ENCODE data around the gene DLK2.
"Not testable (repeated sequence)": the region's sequence is repeated elsewhere in the genome, so short reads cannot be mapped to it uniquely, and the experiment has no call there.

Gene DLK2

DNA sequence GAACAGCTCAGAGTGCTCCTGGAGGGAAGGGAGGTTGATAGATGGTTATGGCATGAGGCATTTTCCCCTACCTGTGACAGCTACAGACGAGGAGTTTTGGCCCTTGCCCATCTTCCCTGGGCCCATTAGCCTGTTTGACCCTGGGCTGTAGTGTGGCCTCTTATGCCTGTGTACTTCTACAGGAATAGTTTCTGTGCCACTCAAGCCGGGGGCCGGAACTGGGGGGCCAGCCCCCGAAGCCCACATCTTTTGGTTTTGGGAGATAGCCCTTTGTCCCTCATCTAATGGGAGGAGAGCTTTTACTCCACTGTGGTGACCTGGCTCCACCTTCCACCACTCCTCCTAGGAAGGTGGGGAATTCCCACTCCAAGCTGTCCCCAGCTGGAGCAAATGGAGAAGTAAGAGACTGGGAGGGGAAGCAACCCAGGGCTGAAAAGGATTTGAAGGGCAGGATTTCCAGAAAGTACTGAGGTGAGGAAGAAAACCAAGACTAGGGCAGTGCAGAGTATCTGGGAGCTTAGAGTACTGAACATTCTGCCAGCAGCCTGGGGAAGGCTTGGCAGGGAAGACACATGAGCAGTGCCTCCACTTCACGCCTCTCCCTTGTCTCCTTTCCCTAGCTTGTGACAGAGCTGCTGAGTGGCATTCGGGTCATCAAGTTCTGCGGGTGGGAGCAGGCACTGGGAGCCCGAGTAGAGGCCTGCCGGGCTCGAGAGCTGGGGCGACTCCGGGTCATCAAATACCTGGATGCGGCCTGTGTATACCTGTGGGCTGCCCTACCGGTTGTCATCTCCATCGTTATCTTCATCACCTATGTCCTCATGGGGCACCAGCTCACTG lies 21.1 kb downstream of the DLK2 start:
- no peak for TF ChIP-seq ZNF274 (IDR thresholded peaks at IDR 0.05; ENCODE audit: low read depth, low read length)
- H3K4me3 ChIP-seq (ENCODE audit: low read length) = no peak overlapping the region

- H3K4me3 ChIP-seq (ENCODE audit: low read length) = no peak overlapping the region
- no peak for TF ChIP-seq ZNF274 (IDR thresholded peaks at IDR 0.05; ENCODE audit: low read depth, low read length)
Observed at GRCh38 chr6:43433148-43433547, 22.2 kb downstream of the DLK2 start.

- no peak overlapping the region for H3K4me3 ChIP-seq (ENCODE audit: low read length)
- TF ChIP-seq ZNF274 (IDR thresholded peaks at IDR 0.05; ENCODE audit: low read depth, low read length) = no peak
Observed at GRCh38 chr6:43432009-43432945, 23.1 kb downstream of the DLK2 start.

DNA sequence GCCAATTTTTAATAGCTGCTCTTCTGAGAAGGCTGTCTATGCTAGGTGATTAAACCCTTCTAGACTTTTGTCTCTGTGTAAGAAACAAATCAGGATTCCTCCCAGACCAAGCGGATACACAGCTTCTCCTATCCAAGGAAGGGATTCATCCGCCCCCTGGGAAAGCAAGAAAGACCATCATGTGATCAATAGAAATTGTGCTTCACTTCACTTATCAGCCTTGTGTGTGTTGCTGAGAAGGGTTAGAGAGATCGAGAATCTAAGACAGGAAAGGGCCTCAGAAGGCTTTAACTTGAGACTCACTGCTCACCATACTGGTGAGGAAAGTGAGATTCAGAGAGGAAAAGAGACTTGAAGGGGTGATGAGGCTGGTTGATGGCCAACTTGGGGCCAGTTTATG lies 26.5 kb downstream of the DLK2 start:
- peak overlapping the region; percentile 69 for H3K4me3 ChIP-seq (ENCODE audit: low read length)
- TF ChIP-seq ZNF274 (IDR thresholded peaks at IDR 0.05; ENCODE audit: low read depth, low read length) = no peak

DNA sequence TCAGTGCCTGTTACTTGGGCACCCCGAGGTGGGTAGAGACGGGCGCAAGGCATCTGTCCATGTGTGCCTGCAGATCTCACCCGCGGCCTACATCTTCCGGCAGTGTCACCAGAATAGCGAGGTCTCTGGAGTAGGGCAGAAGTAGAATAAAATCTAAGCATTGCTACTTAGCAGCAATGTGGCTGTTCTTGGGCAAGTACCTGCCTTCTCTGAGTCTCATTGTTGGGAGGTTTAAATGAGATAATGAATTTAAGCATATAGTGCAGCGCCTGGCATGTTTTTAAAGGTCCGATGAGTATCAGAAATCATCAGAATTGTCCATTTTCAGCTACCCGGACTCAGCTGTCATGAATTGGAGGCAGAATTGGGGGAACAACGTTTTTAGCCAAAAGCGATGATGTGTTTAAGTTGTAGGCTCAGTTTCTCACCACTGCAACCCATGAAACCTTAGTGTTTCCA lies 27.2 kb downstream of the DLK2 start:
- no peak for TF ChIP-seq ZNF274 (IDR thresholded peaks at IDR 0.05; ENCODE audit: low read depth, low read length)
- H3K4me3 ChIP-seq (ENCODE audit: low read length) = peak overlapping the region; percentile 69

DNA sequence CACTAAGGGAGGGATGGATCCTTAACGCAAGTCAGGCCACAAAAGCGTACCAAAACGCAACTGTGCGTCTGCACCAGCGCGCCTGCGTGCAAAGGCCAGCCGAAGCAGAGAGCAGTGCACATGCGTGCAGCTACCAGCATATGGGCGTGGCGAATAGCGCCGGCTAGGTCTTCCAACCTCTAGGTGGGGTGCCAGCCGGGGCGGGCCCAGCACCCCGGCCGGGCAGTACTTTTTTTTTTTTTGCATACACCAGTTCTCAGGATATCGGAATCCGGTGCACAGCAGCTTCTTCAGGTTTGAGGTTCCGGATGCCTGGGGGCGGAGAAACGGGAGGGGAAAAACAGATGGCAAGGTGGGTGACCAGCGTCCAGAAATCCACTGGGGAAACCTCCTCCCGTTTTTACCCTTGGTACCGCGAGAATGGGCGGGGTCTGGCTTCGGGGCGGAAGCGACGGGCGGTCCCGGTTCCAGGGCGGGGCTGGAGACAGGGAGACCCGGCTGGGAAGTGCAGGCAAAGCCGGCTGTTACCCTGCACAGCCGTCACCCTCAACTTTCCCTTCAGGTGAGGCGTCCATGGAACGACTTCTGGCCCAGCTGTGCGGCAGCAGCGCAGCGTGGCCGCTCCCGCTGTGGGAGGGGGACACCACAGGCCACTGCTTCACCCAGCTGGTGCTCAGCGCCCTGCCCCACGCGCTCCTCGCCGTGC lies 27.8 kb downstream of the DLK2 start, which contains the start of gene ABCC10:
Gene ABCC10, plus strand, starts transcription at position 136 of the 706 bp plus-strand sequence. Its CDS starts 438 bp downstream, at position 574.
- peak within 1 kb of the TSS; percentile 69 for H3K4me3 ChIP-seq (ENCODE audit: low read length)
- no peak for TF ChIP-seq ZNF274 (IDR thresholded peaks at IDR 0.05; ENCODE audit: low read depth, low read length)

- H3K4me3 ChIP-seq (ENCODE audit: low read length) = peak overlapping the region; percentile 69; the same call in 1 of the 2 replicates
- TF ChIP-seq ZNF274 (IDR thresholded peaks at IDR 0.05; ENCODE audit: low read depth, low read length) = no peak
Observed at GRCh38 chr6:43426928-43427405, 28.4 kb downstream of the DLK2 start.

- not testable (repeated sequence) for H3K4me3 ChIP-seq (ENCODE audit: low read length)
Observed at GRCh38 chr6:43425083-43425482, 30.3 kb downstream of the DLK2 start.

GRCh38 chr6:43421831-43422230 lies 33.5 kb downstream of the DLK2 start:
- no peak for TF ChIP-seq ZNF274 (IDR thresholded peaks at IDR 0.05; ENCODE audit: low read depth, low read length)
- H3K4me3 ChIP-seq (ENCODE audit: low read length) = no peak overlapping the region

- TF ChIP-seq ZNF274 (IDR thresholded peaks at IDR 0.05; ENCODE audit: low read depth, low read length) = no peak
- no peak overlapping the region for H3K4me3 ChIP-seq (ENCODE audit: low read length)
Observed at GRCh38 chr6:43420012-43420709, 35.2 kb downstream of the DLK2 start.

DNA sequence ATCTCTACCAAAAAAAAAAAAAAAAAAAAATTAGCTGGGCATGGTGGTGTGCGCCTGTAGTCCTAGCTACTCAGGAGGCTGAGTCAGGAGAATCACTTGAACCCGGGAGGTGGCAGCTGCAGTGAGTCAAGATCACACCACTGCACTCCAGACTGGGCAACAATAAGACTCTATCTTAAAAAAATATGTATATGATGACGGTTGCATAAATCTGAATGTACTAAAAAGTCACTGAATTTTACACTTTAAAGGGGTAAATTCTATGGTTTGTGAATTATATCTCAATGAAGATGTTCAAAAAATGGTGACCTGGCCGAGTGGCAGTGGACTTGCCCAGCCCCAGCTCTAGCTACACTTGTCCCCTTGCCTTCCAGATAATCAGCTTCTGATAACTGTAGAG lies 38.4 kb downstream of the DLK2 start:
- H3K4me3 ChIP-seq (ENCODE audit: low read length) = no peak overlapping the region
- TF ChIP-seq ZNF274 (IDR thresholded peaks at IDR 0.05; ENCODE audit: low read depth, low read length) = no peak

GRCh38 chr6:43415275-43415674 lies 40.1 kb downstream of the DLK2 start:
- H3K4me3 ChIP-seq (ENCODE audit: low read length) = not testable (repeated sequence)

DNA sequence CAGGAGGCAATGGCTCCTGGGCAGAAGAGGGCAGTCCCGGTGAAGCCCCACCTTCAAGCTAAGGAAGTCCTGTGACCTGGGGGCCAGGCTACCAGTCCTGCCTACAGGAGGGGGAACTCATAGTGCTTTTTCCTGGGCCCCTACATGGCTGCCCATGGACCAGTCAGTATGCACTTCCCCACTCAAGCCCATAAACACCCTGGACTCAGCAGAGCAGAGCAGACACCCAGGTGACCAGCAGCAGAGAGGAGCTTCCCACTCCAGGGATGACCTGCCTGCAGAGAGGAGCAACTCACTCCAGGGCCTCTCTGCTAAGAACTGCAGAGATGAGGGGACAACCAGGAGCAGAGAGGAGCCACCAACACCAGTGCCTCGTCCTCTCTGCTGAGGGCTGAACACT lies 42.3 kb downstream of the DLK2 start:
- TF ChIP-seq ZNF274 (IDR thresholded peaks at IDR 0.05; ENCODE audit: low read depth, low read length) = no peak

More for the DNA sequence above, 42.3 kb downstream of the DLK2 start:
- no peak overlapping the region for H3K4me3 ChIP-seq (ENCODE audit: low read length)

Data from GM08714 (cell line).